SK-N-SH (cell line): Measurements from ENCODE around the gene CEP290. TPM values are rescaled to one million over a fixed set of nuclear protein-coding genes. Genes with fewer than 3 reads are reported as not detected.
A peak's percentile ranks its signal among the peaks of the same experiment; 100 is the strongest.
"Not testable (repeated sequence)": the region's sequence is repeated elsewhere in the genome, so short reads cannot be mapped to it uniquely, and the experiment has no call there.

Experiments
- CTCF ChIA-PET: fragments of 300-600, 350-600 bp; formaldehyde crosslinking; extraction: SDS; loops from one replicate; lab custom pipeline; 2021; lab: Yijun Ruan, JAX
- POLR2A ChIA-PET: fragments of 350-600 bp; sonication (Branson Sonifier 250); formaldehyde crosslinking; extraction: SDS; loops from one replicate; lab custom pipeline; 2020; ENCODE audit warnings: antibody characterized with exemption, inconsistent platforms; lab: Yijun Ruan, JAX
- DNase-seq: peaks from one replicate; pipeline ENCODE4 v3.0.0; 2012
- H2AFZ ChIP-seq: fragments of 200-600 bp; sonication (generic); 2 replicates; pipeline ENCODE4 v1.8.1; 2016; ENCODE audit warnings: antibody characterized with exemption, mild to moderate bottlenecking, low read depth
- H3F3A ChIP-seq: fragments of 200-600 bp; sonication (generic); replicated peaks from 2 replicates; pipeline ENCODE3; 2016; ENCODE audit warnings: antibody characterized with exemption, mild to moderate bottlenecking; ENCODE audit not compliant: insufficient read depth
- H3K27ac ChIP-seq, 2 experiments: fragments of 200-500 bp in 1 of 2; fragments of 200-600 bp in 1 of 2; sonication (Bioruptor generic) in 1 of 2; sonication (generic), shearing (Covaris generic) in 1 of 2; 2 replicates each; pipeline versions ENCODE4 v1.5.1 to v1.6.1; 2014 to 2016; ENCODE audit warnings: low read depth in 2 of 2, inconsistent platforms in 1 of 2, low read length in 1 of 2, mild to moderate bottlenecking in 1 of 2, mixed read lengths in 1 of 2
- H3K27me3 ChIP-seq: fragments of 200-600 bp; sonication (generic), shearing (Covaris generic); 2 replicates; pipeline ENCODE4 v1.6.1; 2016; ENCODE audit warnings: mixed run types; ENCODE audit not compliant: insufficient read depth
- H3K36me3 ChIP-seq, 2 experiments: fragments of 200-500 bp in 1 of 2; fragments of 200-600 bp in 1 of 2; sonication (Bioruptor generic) in 1 of 2; sonication (generic) in 1 of 2; replicated peaks in 1 of 2; 2 replicates each; pipeline versions ENCODE3 to v1.5.1; 2014 to 2016; ENCODE audit warnings: low read length in 1 of 2, mild to moderate bottlenecking in 1 of 2; ENCODE audit not compliant: insufficient read depth in 2 of 2, control insufficient read depth in 1 of 2
- H3K4me1 ChIP-seq, 2 experiments: fragments of 200-500 bp in 1 of 2; fragments of 200-600 bp in 1 of 2; sonication (Bioruptor generic) in 1 of 2; sonication (generic), shearing (Covaris generic) in 1 of 2; 2 replicates each; pipeline versions ENCODE4 v1.5.1 to v1.6.1; 2014 to 2016; ENCODE audit warnings: low read depth in 1 of 2, low read length in 1 of 2, mixed run types in 1 of 2; ENCODE audit not compliant: insufficient read depth in 2 of 2, control insufficient read depth in 1 of 2
- H3K4me2 ChIP-seq: fragments of 200-600 bp; sonication (generic), shearing (Covaris generic); 2 replicates; pipeline ENCODE4 v1.6.1; 2017; ENCODE audit warnings: mixed run types
- H3K4me3 ChIP-seq, 2 experiments: fragments of 200-500 bp in 1 of 2; fragments of 200-600 bp in 1 of 2; sonication (Bioruptor generic) in 1 of 2; sonication (generic), shearing (Covaris generic) in 1 of 2; 2 replicates each; pipeline versions ENCODE4 v1.5.1 to v1.8.1; 2014 to 2016; ENCODE audit warnings: low read depth in 2 of 2, inconsistent platforms in 1 of 2, low read length in 1 of 2, mild to moderate bottlenecking in 1 of 2, mixed read lengths in 1 of 2, moderate library complexity in 1 of 2
- H3K79me2 ChIP-seq: fragments of 200-600 bp; sonication (generic); 2 replicates; pipeline ENCODE4 v1.8.1; 2017; ENCODE audit warnings: mild to moderate bottlenecking; ENCODE audit not compliant: insufficient read depth
- H3K9ac ChIP-seq: fragments of 200-600 bp; sonication (generic); 2 replicates; pipeline ENCODE4 v1.6.1; 2017; ENCODE audit warnings: mixed run types
- H3K9me2 ChIP-seq: fragments of 200-600 bp; sonication (generic); 2 replicates; pipeline ENCODE4 v1.6.1; 2017; ENCODE audit warnings: mixed run types
- H3K9me3 ChIP-seq: fragments of 200-600 bp; sonication (generic); 2 replicates; pipeline ENCODE4 v1.6.1; 2017; ENCODE audit warnings: mixed run types, mild to moderate bottlenecking, moderate library complexity
- H4K20me1 ChIP-seq: fragments of 200-600 bp; sonication (generic); 2 replicates; pipeline ENCODE4 v1.6.1; 2017; ENCODE audit warnings: mild to moderate bottlenecking, mixed run types; ENCODE audit not compliant: insufficient read depth
- CHD2 ChIP-seq: fragments of 150-350 bp; IDR thresholded peaks from 2 replicates; pipeline ENCODE4 v1.6.1; 2018; ENCODE audit warnings: low read length; ENCODE audit not compliant: partially characterized antibody
- ELF1 ChIP-seq: IDR thresholded peaks from 2 replicates; pipeline ENCODE4 v1.4.0; 2012
- FOSL2 ChIP-seq: IDR thresholded peaks from 2 replicates; pipeline ENCODE4 v1.4.0; 2012; ENCODE audit warnings: low read depth, mild to moderate bottlenecking, moderate library complexity, borderline replicate concordance
- FOXJ3 ChIP-seq: sonication (generic); formaldehyde crosslinking; IDR thresholded peaks from 2 replicates; pipeline ENCODE4 v1.5.1; 2020; ENCODE audit warnings: mild to moderate bottlenecking, missing genetic modification reagents
- FOXM1 ChIP-seq: IDR thresholded peaks from 2 replicates; pipeline ENCODE4 v1.4.0; 2012; ENCODE audit warnings: low read depth, mild to moderate bottlenecking
- GATA2 ChIP-seq: sonication (generic); formaldehyde crosslinking; IDR thresholded peaks from 2 replicates; pipeline ENCODE4 v1.5.0; 2020; ENCODE audit warnings: mild to moderate bottlenecking, missing genetic modification reagents
- JUND ChIP-seq: IDR thresholded peaks from 2 replicates; pipeline ENCODE4 v1.4.0; 2012
- MXI1 ChIP-seq: IDR thresholded peaks from 2 replicates; pipeline ENCODE4 v1.6.1; 2012; ENCODE audit warnings: mild to moderate bottlenecking, low read depth, low read length, improper control_type of control experiment
- NFIC ChIP-seq: IDR thresholded peaks from 2 replicates; pipeline ENCODE4 v1.4.0; 2012; ENCODE audit warnings: borderline replicate concordance
- NRF1 ChIP-seq: IDR thresholded peaks from 2 replicates; pipeline ENCODE4 v1.6.1; 2012; ENCODE audit warnings: low read depth, mild to moderate bottlenecking, low read length
- PBX3 ChIP-seq: IDR thresholded peaks from 2 replicates; pipeline ENCODE4; 2012
- RAD21 ChIP-seq: IDR thresholded peaks from 2 replicates; pipeline ENCODE4 v1.6.1; 2012; ENCODE audit warnings: mild to moderate bottlenecking, low read length
- RFX5 ChIP-seq: IDR thresholded peaks from 2 replicates; pipeline ENCODE4 v1.6.1; 2012; ENCODE audit warnings: mild to moderate bottlenecking, improper control_type of control experiment, low read length
- SIN3A ChIP-seq: IDR thresholded peaks from 2 replicates; pipeline ENCODE4 v1.6.1; 2012; ENCODE audit warnings: low read depth, mild to moderate bottlenecking, low read length, moderate library complexity, borderline replicate concordance
- TAF1 ChIP-seq: IDR thresholded peaks from 2 replicates; pipeline ENCODE4 v1.6.1; 2012; ENCODE audit warnings: low read depth, mild to moderate bottlenecking, low read length, moderate library complexity, borderline replicate concordance
- TEAD4 ChIP-seq: IDR thresholded peaks from 2 replicates; pipeline ENCODE4 v1.4.0; 2012; ENCODE audit warnings: mild to moderate bottlenecking, borderline replicate concordance; ENCODE audit not compliant: insufficient read depth
- USF1 ChIP-seq: IDR thresholded peaks from 2 replicates; pipeline ENCODE4 v1.4.0; 2012; ENCODE audit warnings: low read depth, borderline replicate concordance
- YY1 ChIP-seq: IDR thresholded peaks from 2 replicates; pipeline ENCODE4 v1.4.0; 2012; ENCODE audit warnings: low read depth, mild to moderate bottlenecking
- ZBTB33 ChIP-seq: IDR thresholded peaks from 2 replicates; pipeline ENCODE4 v1.4.0; 2012; ENCODE audit warnings: low read depth, borderline replicate concordance
- WGBS: methylation state at CpG from one replicate; pipeline ENCODE4 v1.1.6; 2017; ENCODE audit warnings: low lambda C conversion rate; 5-methylcytosine and 5-hydroxymethylcytosine counted together
- polyA plus RNA-seq, 3 experiments: library from polyadenylated mRNA; depleted of rRNA; stranded (reverse); fragments of >200 nt; gene quantifications; 2 replicates each; pipeline ENCODE4 v1.2.3, GENCODE V29; 2012
- TF ChIP-seq, protein P1 (sequence below): IDR thresholded peaks from 2 replicates; pipeline ENCODE4 v1.4.0; 2012; ENCODE audit warnings: low read depth
- TF ChIP-seq, protein P2 (sequence below): fragments of 200-600 bp; sonication (generic); IDR thresholded peaks from 2 replicates; pipeline ENCODE4 v1.6.1; 2017; ENCODE audit warnings: antibody characterized with exemption, mild to moderate bottlenecking, moderate library complexity

The CEP290 gene
- polyA plus RNA-seq, 1 of the 3 experiments (the other 2 are of a cell fraction) = 8.9 TPM

- TF ChIP-seq PBX3 (no peak), TAF1 (peak; percentile 62; the same call in 1 of the 2 replicates), CHD2 (peak; percentile 63), USF1 (no peak), TEAD4 (0 out of 2 replicates have a peak, but pooled peaks have one; percentile 18), YY1 (0 out of 2 replicates have a peak, but pooled peaks have one; percentile 10), ELF1 (peak; percentile 84), RFX5 (no peak), RAD21 (no peak)
- TF ChIP-seq, protein P1, sequence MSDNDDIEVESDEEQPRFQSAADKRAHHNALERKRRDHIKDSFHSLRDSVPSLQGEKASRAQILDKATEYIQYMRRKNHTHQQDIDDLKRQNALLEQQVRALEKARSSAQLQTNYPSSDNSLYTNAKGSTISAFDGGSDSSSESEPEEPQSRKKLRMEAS = peak; percentile 72; the same call in 1 of the 2 replicates
Observed at GRCh38 chr12:88035271-88035906, 106.5 kb downstream of the CEP290 start (continued).

DNA sequence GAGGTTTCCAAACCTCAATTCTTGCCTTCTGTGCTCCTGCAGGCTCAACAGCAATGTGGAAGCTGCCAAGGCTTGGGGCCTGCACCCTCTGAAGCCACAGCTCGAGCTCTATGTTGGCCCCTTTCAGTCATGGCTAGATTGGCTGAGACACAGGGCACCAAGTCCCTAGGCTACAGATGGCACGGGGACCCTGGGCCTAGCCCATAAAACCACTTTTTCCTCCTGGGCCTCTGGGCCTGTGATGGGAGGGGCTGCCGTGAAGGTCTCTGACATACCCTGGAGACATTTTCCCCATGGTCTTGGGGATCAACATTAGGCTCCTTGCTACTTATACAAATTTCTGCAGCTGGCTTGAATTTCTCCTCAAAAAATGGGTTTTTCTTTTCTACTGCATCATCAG, 110.7 kb downstream of the CEP290 start:
- POLR2A ChIA-PET = not testable (repeated sequence)

GRCh38 chr12:88029093-88029665, 112.7 kb downstream of the CEP290 start, which contains the start of gene C12orf50:
TSS of gene C12orf50 (minus strand) at chr12:88029401. CDS start at chr12:88026962, 2,439 bp downstream.
- Histone ChIP-seq H4K20me1 (no peaks in the 10 kb centered on the region), H3K4me1 (no peaks in the 10 kb centered on the region), H3F3A (no peaks in the 10 kb centered on the region), H3K9ac (no peak within 1 kb of the TSS), H3K9me3 (no peaks in the 10 kb centered on the region), H3K79me2 (no peaks in the 10 kb centered on the region), H3K27me3 (no peaks in the 10 kb centered on the region), H3K4me3 (no peak within 1 kb of the TSS), H3K9me2 (no peaks in the 10 kb centered on the region), H3K36me3 (no peaks in the 10 kb centered on the region), H3K27ac (no peak within 1 kb of the TSS), H2AFZ (no peak within 1 kb of the TSS), H3K4me2 (no peak within 1 kb of the TSS)
- no peak for DNase-seq
- WGBS = 36% methylated on average over 3 of the region's 3 CpGs
- CTCF ChIA-PET = no interaction called here
- POLR2A ChIA-PET = no interaction called here
- no peak for TF ChIP-seq JUND
- TF ChIP-seq NRF1 = no peak
- TF ChIP-seq YY1 = no peak
- no peak for TF ChIP-seq NFIC
- TF ChIP-seq, protein P2, sequence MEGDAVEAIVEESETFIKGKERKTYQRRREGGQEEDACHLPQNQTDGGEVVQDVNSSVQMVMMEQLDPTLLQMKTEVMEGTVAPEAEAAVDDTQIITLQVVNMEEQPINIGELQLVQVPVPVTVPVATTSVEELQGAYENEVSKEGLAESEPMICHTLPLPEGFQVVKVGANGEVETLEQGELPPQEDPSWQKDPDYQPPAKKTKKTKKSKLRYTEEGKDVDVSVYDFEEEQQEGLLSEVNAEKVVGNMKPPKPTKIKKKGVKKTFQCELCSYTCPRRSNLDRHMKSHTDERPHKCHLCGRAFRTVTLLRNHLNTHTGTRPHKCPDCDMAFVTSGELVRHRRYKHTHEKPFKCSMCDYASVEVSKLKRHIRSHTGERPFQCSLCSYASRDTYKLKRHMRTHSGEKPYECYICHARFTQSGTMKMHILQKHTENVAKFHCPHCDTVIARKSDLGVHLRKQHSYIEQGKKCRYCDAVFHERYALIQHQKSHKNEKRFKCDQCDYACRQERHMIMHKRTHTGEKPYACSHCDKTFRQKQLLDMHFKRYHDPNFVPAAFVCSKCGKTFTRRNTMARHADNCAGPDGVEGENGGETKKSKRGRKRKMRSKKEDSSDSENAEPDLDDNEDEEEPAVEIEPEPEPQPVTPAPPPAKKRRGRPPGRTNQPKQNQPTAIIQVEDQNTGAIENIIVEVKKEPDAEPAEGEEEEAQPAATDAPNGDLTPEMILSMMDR = no peak
- no peak for TF ChIP-seq TEAD4
- TF ChIP-seq CHD2 = no peak
- TF ChIP-seq SIN3A = no peak
- no peak for TF ChIP-seq GATA2 (CRISPR knock-in tag)
- TF ChIP-seq FOSL2 = no peak
- no peak for TF ChIP-seq ZBTB33
- TF ChIP-seq MXI1 = no peak
- TF ChIP-seq FOXM1 = no peak
- no peak for TF ChIP-seq FOXJ3 (CRISPR knock-in tag)

More for the DNA sequence above, 110.7 kb downstream of the CEP290 start:
- H3K27ac ChIP-seq, H3K79me2 ChIP-seq, H3K9me3 ChIP-seq, DNase-seq, H3K4me3 ChIP-seq, H3K9me2 ChIP-seq, H3K36me3 ChIP-seq, H3K27me3 ChIP-seq, H3K4me1 ChIP-seq, H3K4me2 ChIP-seq, H3K9ac ChIP-seq, H4K20me1 ChIP-seq, H3F3A ChIP-seq, H2AFZ ChIP-seq, CTCF ChIA-PET: not testable (repeated sequence)
- 11% methylated on average over 1 of the region's 3 CpGs for WGBS
